LNCaP clone FGC (cell line): Measurements from ENCODE around the gene STK24.

Source experiments
- DNase-seq: peaks from one replicate; pipeline ENCODE4 v3.0.0-alpha.2; 2011; ENCODE audit warnings: low read depth
- H3K4me3 ChIP-seq: 2 replicates; pipeline ENCODE4 v1.5.1; 2011; ENCODE audit warnings: mild to moderate bottlenecking, low read depth, low read length, control low read depth
- TF ChIP-seq, protein P1 (sequence below): IDR thresholded peaks from 2 replicates; pipeline ENCODE4 v1.5.1; 2012; ENCODE audit warnings: mild to moderate bottlenecking; ENCODE audit not compliant: control insufficient read depth, insufficient read depth; ENCODE audit errors: extremely low read depth

Gene STK24

DNA sequence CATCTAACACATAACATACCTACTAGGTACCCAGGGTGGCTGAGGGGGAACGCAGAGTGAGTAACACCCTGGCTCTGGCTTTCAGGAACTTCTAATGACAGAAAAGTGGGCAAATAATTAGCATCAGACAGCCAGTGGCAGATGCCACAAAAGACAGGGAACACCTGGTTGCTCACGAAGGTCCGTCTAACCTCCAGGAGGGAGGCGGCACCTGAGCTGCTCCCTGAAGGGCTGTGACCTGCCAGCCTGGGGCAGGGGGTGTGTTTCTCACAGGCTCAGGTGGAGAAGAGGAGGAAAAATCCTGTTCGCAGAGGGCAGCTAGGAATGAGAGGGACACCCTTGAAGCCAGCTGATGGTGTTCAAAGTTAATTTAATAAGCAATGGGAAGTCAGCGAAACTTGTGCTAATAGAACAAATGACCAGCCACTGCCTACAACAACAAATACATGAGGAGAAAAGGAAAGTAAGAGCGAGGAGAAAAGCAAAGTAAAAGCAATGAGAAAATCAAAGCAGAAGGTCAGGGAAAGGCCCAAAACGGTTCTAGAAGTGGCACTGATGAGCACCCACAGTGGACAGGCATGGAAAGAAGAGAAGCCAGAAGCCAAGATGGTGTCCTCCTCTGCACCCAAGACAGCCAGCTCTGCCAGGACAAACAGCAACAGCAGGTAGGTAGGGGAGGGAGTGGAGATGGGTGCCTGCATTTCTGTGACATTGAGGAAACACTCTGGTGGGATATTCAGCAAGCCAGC, 87.3 kb downstream of the STK24 start:
- no peak overlapping the region for H3K4me3 ChIP-seq
- no peak for DNase-seq
- TF ChIP-seq, protein P1, sequence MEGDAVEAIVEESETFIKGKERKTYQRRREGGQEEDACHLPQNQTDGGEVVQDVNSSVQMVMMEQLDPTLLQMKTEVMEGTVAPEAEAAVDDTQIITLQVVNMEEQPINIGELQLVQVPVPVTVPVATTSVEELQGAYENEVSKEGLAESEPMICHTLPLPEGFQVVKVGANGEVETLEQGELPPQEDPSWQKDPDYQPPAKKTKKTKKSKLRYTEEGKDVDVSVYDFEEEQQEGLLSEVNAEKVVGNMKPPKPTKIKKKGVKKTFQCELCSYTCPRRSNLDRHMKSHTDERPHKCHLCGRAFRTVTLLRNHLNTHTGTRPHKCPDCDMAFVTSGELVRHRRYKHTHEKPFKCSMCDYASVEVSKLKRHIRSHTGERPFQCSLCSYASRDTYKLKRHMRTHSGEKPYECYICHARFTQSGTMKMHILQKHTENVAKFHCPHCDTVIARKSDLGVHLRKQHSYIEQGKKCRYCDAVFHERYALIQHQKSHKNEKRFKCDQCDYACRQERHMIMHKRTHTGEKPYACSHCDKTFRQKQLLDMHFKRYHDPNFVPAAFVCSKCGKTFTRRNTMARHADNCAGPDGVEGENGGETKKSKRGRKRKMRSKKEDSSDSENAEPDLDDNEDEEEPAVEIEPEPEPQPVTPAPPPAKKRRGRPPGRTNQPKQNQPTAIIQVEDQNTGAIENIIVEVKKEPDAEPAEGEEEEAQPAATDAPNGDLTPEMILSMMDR, result no peak

DNA sequence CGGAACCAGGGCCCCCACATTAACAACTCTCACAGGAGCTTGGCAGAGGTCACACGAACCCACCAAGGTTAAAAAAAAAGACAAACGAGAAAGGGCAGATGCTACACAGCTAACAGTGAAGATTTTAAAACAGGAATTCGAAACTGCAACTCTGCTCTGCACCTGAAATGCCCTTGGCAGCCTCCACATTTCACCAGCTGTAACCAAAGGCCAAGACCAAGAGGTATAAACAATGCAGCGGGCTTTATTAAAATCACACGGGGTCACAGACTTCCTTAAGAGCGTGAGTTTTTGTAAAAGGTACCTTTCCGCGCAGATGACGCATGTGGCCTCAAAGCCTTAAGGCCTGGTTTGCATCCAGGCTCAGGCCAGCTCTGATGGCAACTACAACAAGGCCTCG, 88.2 kb downstream of the STK24 start:
- no peak for DNase-seq
- no peak overlapping the region for H3K4me3 ChIP-seq
- TF ChIP-seq, protein P1, result no peak

DNA sequence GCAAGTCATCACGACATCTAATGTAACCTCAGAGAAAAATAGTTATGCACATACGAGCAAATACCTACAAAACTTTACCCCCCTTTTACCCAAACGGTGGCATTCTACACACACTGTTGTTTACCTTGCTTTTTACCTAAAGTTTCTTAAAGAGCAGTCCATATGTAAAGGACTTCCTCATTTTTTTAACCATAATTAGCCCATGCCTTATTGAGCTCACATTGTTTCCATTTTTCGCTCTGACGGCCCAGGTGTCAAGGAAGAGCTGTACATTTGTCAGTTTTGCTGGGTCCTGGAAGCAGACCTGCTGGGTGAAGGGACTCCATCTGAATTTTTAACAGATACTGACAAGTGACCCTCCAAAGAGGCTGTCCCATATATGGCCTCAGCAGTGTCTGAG, 89.4 kb downstream of the STK24 start:
- TF ChIP-seq, protein P1, result no peak
- DNase-seq, result no peak
- H3K4me3 ChIP-seq, result no peak overlapping the region

DNA sequence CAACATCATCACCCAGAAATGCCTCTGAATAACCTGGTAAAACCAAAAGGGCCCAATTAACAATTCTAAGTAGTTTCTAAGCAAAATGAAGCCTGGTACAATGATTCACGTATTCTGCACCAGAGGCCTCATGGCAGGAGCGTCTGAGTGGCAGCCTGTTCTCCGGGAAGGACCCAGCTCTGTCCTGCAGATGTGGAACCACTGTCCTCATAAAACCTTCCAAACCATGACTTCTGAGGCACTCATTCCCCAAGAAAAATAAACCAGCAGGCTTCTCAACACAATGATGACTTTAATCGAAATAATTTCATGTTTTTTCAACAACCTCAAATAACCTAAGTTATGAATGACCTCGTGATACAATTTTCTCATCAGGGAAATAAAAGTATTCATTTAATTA, 89.9 kb downstream of the STK24 start:
- TF ChIP-seq, protein P1, result no peak
- DNase-seq, result no peak
- no peak overlapping the region for H3K4me3 ChIP-seq

DNA sequence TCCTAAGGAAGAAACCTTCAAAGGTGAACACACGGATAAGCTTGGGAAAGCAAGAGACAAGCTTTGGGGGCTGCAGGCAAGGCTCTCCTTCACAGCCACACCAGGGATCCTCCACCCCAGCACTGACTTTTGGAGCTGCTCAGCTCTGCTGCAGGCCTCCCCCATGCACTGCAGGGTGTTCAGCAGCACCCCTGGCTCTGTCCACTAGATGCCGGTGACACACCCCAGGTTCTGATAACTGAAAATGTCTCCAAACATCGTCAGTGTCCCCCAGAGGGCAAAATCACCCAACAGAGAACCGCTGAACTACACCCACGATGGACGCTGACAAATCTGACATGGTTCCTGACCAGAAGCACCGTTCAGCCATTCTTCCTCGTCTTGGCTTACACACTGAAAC, 90.5 kb downstream of the STK24 start:
- TF ChIP-seq, protein P1, result no peak
- no peak for DNase-seq

DNA sequence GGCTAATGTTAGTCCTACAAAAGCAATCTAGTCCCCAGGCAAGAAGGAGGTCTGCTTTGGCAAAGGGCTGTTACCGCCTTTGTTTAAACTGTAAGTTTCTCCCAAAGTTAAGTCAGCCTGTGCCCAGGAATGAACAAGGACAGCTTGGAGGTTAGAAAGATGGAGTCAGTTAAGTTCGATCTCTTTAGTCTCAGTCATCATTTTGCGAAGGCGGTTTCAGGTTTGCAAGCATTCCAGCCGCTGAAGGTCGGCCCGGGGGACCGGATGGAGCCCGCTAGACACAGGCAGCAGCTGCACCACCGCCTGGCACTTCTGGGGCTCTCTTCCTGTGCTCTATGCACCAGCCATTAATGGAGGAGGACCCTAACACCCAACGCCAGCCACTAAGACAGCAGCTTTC, 91.3 kb downstream of the STK24 start:
- H3K4me3 ChIP-seq, result no peak overlapping the region
- TF ChIP-seq, protein P1, result no peak

More for the DNA sequence above, 90.5 kb downstream of the STK24 start:
- H3K4me3 ChIP-seq, result no peak overlapping the region

More for the DNA sequence above, 91.3 kb downstream of the STK24 start:
- DNase-seq, result no peak
